ELF-1 (cell line): Measurements from ENCODE around the gene ANK2.

Source experiments
- DNase-seq: peaks from one replicate; pipeline ENCODE4 v3.0.0-alpha.2; 2016; ENCODE audit warnings: low read depth, low spot score

ANK2 gene

DNA sequence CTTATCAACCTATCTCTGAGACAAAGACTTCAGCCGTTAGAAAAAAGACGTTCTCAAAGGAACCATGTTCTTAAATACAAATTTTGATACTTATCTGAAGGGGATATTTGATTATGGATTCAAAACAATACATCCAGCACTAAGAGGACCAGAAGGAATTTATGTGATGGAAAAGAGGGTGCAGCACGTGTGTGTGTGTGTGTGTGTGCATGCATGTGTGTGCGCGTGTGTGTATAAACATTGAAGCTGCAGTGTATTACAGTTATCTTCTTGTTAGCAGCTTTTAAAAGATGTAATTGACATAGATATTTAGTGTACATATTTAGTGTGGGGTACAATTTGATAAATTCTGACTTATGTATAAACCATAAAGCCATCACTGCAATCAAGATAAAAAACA, 44.9 kb downstream of the ANK2 start:
- DNase-seq = no peak

DNA sequence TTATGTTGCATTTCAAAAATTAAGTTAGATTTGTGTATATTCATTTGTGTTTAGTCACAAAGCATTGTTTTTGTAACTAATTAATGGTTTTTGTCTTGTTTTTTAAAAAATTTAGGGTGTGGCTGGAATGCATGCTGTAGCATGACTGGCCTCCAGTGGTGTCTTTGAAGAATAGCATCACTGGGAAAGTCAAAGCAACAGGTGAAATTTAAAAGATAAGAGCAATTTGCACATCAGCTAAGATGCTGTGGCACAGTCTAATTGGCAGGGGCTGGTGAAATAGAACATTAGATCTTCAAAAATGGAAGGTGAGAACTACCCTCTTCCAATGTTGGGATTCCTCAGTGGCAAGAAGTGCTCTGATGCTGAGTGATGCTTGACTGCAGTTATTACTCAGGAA, 45.3 kb downstream of the ANK2 start:
- no peak for DNase-seq

DNA sequence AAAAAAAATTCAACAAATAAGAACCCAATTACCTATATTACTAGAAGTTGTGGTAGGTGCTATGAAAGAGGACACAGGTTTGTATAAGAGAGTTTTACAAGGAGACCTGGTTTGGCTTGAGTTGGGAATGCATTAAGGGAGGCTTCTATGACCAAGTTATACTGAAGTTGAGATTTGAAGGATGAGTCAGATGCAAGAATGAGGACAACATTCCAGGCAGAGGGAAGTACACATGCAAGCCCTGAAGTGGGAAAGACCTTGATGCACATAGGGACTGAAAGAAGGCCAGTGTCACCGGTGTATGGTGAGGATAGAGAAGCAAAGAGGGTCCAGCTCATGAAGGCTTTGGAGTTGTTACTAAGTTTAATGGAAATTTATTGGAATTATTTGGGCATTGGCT, 52.2 kb downstream of the ANK2 start:
- DNase-seq = no peak

DNA sequence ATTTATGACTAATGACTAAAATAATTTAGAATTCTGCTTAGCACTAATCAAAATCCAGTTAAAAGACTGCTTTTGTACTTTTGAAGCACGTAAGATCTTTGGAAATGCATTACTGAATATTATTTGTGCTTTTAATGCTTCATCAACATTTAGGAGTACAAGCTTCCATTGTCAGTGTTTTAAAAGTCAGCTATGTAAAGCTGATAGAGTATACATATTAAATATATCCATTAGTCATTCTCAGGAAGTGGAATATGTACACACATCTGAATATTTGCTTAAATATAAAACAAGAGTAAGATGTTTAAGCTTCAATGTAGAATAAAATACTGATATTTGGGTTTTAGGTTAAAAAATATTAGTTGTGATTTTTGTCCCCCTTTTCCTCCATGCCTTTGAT, 54.1 kb downstream of the ANK2 start:
- no peak for DNase-seq

DNA sequence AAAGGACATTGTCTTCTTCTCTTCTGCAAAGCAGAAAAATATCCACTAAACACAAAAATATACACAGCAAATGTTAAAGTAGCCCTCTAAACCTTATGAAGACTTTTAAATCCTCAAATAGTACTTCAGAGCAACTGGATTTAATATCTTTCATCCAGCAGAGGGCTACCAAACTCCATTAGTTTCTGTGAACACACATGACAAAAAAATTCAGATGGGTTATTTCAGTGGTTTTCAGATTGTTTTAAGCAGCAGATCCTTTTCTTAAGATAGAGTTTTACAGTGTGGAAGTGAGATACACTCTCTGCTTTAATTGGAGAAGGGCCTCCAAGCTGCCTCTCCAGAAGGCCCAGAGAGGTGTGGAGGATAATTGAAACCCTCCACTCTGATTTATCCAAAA, 56.7 kb downstream of the ANK2 start:
- DNase-seq = no peak

DNA sequence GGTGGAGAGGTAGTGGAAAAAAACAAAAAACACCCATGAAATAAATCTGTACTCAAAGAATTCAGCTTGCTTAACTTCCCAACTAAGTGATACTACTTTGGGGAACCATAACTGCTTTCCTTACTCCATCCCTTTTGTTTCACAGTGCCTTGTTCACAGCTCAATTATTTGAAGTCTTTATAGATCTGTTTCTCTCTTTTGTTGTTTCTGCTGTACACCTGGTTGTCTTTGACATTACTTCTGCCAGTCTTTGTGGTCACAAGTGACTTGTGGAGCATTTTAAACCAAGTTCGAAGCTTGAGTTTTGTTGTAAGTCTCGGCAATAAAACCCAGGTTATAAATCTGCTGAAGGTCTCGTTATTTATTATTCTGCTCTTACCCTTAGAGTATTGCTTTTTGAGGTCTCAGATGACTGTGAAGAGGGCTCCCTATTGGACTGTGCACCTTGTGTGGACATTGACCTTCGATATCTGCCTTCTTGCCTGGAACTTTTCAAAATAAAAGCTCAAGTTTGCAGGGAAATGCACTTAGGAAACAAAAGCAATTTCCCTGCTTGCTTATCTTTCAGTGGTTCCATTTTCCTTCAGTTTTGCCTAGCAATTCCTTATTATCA, 59.8 kb downstream of the ANK2 start:
- no peak for DNase-seq

DNA sequence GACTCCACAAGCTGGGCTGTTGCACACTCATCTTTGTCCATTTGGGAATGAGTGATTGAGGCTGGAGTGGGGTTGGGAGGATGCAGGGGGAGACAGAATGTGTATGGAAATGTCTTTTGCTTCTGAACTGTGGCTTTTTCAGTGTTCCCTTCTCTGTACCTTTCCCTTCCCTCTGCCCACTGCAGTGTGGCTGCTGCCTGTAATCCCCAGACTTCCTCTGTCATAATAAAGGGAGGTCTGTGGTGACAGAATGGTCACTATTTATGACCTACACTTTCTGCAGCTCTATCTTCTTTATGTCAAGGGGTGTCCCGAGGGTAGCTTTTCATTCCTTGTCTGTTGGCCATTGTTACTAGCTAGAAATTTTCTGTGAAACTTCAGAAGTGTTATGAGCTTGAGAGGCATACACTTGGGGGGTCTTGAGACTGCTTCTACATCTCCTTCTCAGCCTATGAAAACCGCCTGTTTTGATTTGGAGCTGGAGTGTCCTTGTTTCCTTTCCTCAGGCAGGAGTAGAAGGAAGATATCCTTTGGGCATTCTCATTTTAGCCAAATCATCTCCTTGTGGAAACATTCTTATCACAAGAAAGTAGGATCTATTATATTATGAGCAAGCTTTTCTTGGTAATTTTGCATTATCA, 63.0 kb downstream of the ANK2 start:
- DNase-seq = no peak

DNA sequence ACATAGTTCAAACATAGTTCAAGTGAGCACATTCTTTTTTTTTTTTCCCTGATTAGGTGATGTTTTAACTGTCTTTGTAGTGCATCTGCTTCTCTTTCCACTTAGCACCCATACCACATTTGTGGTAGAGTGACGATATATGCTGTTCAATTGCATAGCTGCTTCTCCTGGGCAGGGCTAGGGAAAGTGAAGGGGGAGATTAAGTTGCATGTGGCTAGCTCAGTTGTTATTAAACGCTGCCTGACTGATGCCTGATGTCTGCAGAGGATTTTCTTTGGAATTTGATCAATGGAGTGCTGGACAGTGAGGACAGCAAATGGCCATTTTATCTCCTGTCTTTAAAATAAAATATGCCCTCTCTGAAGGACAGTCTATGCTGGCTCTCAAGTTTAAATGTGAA, 63.7 kb downstream of the ANK2 start:
- no peak for DNase-seq

DNA sequence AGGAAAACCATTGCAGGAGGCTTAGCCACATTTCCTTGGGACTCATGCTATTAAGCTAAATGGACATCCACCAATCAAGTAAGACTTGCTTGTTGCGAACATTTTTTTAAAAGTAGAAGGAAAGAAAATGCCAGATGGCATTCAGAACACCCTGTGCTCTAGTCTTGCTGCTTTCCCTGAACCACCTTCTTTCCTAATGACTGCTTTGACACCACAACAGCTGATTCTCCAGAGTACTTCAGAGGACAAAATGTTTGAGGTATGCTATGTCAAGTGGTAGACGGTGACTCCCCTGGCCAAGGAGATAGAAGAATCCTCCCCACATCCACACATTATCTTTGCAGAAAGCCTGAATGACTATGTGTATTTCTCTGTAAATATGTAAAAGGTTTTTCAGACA, 65.4 kb downstream of the ANK2 start:
- no peak for DNase-seq

DNA sequence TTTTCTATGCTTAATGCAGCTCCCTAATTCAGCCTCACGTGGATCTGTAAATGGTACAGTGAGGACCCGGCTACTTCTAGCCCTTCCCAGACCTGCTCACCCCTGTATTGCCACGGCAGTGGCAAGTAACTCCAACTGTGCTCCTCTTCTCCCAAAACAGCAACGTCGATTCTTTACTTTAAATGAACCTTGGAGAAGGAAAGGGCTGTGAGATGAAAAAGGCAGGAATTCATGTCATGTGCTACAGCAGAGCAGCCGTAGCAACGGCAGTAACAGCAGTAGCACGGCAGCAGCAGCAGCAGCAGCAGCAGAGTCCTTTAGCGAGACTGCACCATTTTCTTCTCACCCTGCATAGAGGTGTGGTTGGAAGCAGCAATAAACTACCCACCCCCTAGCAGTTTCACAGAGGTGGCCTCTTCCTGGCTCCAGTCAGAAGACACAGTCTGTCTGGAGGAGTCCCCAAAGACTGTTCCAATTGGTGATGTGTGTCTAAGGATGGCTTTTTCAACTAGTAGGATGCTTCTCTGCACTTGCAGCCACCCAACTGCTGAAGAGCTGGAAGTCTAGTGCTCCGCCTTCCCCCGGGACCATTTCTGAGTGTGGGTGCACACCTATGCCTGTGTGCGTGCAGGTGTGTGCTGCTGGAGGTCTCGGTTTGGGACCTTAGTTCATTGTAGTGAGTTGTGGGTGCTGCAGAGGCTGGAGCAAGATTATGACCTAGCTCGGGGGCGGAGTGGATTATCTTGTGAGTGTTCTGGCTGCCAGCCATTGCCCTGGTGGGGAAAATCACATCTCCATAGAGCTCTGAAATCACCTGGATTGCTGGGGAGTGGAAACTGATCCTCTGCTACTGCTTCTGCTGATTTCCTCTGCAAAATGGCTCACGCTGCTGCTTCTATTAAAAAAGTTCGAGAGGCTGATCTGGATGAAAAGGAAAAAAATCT, 67.2 kb downstream of the ANK2 start:
- peak; percentile 11 for DNase-seq

DNA sequence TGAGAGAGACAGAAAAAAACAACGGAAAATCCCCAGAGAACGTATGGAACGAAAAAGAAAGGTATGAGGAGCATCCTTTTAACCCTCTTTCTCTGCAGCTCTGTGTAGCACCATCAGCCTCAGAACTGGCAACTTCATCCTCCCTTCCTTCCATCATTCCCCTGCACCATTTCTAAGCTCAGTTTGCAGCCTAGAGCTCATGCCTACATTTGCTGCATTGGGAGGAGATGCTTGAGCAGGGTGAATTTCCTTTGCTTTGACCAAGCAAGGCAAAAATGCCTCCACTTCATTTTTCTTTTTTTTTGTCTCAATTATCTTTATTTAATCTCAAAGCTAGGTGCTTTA, 67.9 kb downstream of the ANK2 start:
- no peak for DNase-seq

DNA sequence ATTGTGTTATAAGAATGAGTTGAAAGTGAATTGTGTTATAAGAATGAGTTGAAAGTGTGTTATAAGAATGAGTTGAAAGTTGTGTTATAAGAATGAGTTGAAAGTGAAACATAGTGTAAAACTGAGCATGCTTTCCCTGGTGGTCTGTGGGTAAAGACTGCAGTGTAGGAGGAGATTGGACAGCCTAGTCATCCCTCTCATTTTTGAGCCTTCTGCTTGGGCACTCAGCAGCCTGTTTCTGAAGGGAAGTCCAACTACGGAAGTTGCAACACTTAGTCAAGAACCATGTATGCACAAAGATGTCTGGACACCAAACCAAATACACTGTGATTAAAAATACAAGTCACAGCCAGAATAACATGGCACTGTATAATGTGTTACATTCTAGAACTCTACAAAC, 72.6 kb downstream of the ANK2 start:
- no peak for DNase-seq

DNA sequence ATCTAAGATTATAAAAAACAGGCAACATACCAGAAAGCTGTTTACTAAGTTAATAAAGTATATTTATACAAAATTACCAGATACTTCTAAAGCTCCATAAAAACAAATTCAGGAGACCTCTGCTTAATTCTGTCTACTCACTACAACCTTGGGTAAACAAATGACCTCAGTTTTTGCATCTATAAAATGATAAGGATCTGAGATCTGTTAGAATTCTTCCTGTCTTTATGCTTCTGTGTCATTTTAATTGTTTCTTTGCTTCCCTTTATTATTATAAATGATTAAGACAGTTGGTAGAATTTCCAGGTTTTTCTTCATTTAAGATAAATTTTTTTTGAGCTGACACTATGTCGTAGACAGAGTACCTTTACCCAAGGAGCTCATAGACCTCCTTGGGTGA, 76.0 kb downstream of the ANK2 start:
- no peak for DNase-seq

DNA sequence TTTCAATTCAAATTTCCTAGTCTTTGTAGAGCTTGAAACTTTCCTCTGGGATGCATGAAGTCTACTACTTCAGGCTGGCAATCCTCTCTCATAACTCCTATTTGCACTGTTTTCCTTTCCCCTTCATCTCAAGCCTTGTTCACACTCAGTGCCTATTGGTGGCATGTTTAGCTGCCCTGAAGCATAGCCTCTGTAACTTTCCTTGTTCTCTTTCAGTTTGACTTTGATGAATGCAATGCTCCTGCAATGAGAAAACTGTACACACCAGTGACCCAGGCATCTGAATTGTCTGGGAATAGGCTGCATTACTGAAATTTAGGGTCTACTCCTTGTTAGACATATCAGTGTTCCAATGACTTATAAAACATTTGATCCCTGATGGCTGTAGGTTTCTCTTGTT, 81.7 kb downstream of the ANK2 start:
- DNase-seq = no peak

DNA sequence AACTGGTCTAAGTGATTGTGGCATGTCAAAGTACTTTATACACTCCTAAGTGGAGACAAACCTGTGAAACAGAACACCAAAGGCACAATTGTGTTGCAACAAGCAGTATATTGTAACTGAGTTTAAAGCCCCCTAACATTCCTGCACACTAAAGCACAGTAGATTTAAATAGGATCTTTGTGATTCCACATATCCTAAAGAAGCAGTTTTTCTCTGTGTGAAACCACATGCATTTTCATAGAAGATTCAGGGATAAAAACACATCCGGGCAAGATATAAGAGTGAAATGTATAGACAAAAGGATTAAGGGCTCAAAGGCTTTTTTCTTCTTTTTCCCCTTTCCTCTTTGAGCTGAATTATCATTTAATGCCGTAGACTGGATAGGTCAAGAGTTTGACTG, 82.2 kb downstream of the ANK2 start:
- DNase-seq = no peak

DNA sequence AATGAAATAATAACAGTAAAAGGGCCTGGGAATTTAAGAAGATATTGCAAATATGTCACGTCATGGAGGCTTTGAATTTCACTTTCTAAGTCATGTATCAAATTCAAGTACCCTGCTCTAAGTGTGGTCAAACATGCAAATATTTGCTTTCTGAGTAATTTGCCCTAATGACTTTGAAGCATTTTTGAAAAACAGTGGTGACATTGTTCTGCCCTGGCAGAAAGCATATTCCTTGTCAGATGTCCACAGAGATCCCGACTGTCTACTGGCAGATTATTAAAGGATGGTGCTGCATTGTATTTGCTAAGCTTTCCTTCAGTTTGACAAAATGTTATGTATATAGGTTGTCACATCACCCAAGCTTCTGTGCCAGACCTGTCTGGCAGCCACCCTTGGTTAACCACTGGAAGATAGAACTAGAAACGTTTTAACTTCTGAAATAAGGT, 92.5 kb downstream of the ANK2 start:
- DNase-seq = no peak

DNA sequence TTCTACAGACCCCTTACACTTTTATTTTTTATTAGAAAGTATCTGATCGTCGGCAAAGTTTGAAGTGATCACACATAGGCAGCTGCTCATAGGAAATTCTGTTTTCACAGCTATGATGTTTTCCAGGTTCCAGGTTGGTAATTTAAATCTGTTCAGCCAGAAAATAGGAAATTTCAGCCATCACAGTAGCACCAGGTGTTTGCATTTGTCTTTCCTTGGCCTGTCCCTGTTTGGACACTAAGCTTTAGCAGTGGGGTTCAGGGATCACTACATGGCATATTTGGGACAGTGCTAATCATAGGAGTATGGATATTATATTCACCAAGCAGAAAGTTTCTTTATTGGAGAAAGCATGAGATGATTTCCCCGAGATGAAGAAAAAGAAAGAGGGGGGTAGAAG, 92.9 kb downstream of the ANK2 start:
- DNase-seq = no peak

DNA sequence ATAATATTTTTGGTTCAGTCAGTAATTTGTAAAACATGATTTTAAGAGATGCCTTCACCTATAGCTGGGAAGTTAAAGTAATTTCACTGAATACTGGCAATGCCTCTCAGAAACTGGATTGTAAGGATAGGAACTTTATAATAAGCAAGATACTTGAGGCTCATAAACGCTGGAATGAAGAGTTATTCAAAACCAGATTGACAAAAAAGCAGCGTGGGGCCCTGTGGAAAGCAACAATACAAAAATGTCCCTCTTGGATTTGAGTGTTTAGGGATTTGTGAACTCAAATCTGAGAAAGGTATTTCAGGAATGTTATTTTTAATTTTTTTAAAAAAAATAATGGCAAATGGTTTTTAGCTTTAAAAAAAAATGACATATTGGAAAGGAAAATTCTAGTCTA, 94.6 kb downstream of the ANK2 start:
- DNase-seq = no peak

DNA sequence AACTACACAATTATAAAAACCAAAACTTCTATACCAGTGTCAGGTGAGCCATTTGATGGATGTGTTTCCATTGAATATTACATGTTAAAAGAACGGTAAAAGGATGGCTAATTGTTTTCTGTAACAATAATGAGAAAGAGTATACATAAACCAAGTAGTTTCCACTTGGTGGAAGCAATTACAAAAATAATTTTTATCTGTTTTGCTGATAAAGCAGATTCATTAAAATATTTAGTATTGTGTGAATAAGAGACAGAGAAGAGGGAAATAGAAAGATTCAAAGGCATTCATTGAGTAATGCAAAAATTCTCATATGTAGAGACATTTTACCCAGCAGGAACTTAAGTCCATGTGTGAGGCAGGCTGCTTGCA, 95.7 kb downstream of the ANK2 start:
- no peak for DNase-seq

DNA sequence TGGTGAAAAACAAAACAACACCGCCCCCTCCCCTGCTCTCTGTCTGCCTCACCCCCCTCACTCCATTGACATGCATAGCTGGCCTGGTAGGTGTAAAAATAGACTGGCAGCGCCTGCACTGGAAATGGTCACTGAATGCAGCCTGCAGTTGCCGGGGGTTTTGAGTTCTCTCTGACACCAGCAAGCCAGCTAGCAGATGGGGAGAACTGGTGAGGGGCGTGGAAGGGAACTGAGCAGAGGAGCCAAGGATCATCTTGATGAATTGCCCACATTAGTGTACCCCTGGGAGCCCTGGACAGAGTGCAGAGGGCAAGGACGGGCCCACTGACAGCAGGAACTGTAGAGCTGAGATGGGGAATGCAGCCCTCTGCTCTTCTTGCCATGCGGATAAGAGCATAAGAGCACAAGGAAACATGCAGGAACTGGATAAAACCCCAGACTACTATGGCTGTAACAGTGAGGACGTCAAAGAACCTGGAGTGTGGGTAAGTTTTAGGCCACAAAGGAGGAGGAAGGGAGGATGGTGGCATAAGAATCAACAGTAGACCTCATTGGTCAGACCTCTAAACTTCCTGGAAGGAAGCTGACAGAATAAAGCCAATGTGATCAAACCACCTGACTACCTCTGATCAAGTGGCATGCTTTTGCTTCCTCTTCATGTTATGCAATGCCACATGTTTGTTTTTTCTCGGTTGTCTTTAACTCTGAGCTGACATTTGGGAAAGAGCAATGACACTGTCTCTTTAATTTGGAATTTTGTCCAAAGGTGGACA, 96.3 kb downstream of the ANK2 start:
- DNase-seq = peak; percentile 75

DNA sequence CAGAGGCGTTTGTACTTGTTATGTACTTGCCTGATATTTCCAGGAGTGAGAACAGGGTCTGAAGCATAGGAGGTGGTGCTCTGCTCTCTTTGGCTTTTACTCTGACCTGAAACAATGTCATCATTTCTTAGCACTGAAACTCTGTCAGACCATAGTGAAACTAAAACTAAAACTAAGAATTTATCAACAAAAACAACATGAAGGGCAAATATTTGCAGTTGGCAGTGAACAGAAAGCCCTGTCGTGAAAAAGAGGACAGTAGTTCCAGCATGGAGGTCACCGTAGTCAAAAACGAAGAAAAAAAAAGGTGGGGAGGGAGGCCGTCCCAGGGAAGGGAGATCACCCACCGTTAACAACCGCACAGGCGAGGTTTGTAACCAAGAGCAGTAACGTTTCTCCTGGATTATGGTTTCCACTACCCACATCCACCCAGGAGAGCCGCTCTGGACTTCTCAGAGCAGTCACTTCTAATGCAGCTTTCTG, 97.5 kb downstream of the ANK2 start:
- DNase-seq = no peak

DNA sequence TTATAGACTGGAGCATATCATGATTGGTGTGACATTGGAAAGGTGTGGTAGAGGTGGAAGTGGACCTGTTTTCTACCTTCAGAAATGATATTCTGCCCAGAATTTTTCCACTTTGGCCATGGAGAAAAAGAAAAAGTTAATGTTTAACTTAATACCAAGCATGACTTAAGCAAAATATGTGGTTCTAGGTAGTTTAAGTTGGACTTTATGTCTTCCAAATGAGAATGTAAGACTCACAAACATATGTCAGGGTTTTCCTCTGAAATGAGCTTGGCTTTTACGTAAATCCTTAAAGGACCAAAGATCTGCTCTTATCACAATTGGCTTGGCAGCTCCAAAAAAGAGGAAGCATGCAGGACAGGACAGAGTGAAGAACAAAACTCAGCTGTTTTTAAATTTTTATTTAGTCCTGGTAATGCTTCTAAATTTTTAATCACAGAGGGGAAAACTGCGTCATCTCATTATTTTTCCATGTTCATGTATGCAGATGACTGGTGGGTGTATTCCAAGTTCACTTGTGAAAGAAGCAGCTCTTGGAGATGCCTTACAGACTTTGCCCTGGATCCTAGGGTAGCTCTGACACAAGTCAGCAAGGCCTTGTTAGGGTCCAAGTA, 98.2 kb downstream of the ANK2 start:
- no peak for DNase-seq
